Prostate gland (tissue), 2 donors: Measurements from ENCODE around the gene CAMK2D. TPM values are rescaled to one million over a fixed set of nuclear protein-coding genes. Genes with fewer than 3 reads are reported as not detected.

ENCODE experiments used
- DNase-seq: peaks from one replicate; pipeline ENCODE4 v3.0.0-alpha.2; 2019; ENCODE audit warnings: low spot score
- H3K27ac ChIP-seq, 2 donors: fragments of 200-600 bp; sonication (generic); 2 replicates each; pipeline ENCODE4 v1.5.1; 2017 to 2019
- H3K27me3 ChIP-seq: fragments of 200-600 bp; sonication (generic); replicated peaks from 2 replicates; pipeline ENCODE4 v1.5.1; 2019; ENCODE audit not compliant: insufficient read depth
- H3K36me3 ChIP-seq, 2 donors: fragments of 200-600 bp; sonication (generic); 1 replicate in 1 of 2; 2 replicates in 1 of 2; pipeline versions ENCODE4 v1.5.1 to v1.8.1; 2017 to 2019
- H3K4me1 ChIP-seq: fragments of 200-600 bp; sonication (generic); replicated peaks from 2 replicates; pipeline ENCODE4 v1.5.1; 2019
- H3K4me3 ChIP-seq, 2 donors: fragments of 200-600 bp; sonication (generic); 2 replicates each; pipeline ENCODE4 v1.5.1; 2017 to 2019
- H3K9me3 ChIP-seq: fragments of 200-600 bp; sonication (generic); 2 replicates; pipeline ENCODE4 v1.5.1; 2017
- CTCF ChIP-seq, 4 experiments: fragments of 200-600 bp in 2 of 4; fragments of 450-650 bp in 2 of 4; sonication (generic) in 2 of 4; IDR thresholded peaks; 1 replicate in 3 of 4; 2 replicates in 1 of 4; pipeline ENCODE4 v1.5.1; 2016 to 2019; ENCODE audit warnings: antibody characterized with exemption in 4 of 4, mild to moderate bottlenecking in 2 of 4, moderate library complexity in 2 of 4
- POLR2A ChIP-seq: fragments of 450-650 bp; IDR thresholded peaks from one replicate; pipeline ENCODE4 v1.6.1; 2016; ENCODE audit warnings: antibody characterized with exemption, mild to moderate bottlenecking
- POLR2AphosphoS5 ChIP-seq: sonication (generic); formaldehyde crosslinking; IDR thresholded peaks from one replicate; pipeline ENCODE4 v1.6.1; 2017; ENCODE audit warnings: antibody characterized with exemption
- WGBS: methylation state at CpG from one replicate; pipeline ENCODE4 v1.1.5; 2018; 5-methylcytosine and 5-hydroxymethylcytosine counted together
- intact Hi-C: fragments of 100-400 bp; cut with DNase I; formaldehyde crosslinking; loops from one replicate; pipeline ENCODE4 v1.14.2; 2022
- total RNA-seq, 2 donors: library from RNA; depleted of rRNA; stranded (reverse); fragments of >200 nt; gene quantifications; one replicate each; pipeline ENCODE4 v1.1.0, GENCODE V29; 2016

The CAMK2D gene
- total RNA-seq, 2 donors from 2014 or later: 48.7 to 88.8 TPM

GRCh38 chr4:113449410-113449974 is 312.0 kb downstream of the CAMK2D start:
- no peaks in the 10 kb centered on the region for H3K36me3 ChIP-seq
- no peak overlapping the region for H3K4me3 ChIP-seq
- no peaks in the 10 kb centered on the region for H3K27me3 ChIP-seq
- no peaks in the 10 kb centered on the region for H3K4me1 ChIP-seq
- WGBS: 68% methylated on average over 1 of the region's 1 CpG
- H3K9me3 ChIP-seq: no peaks in the 10 kb centered on the region
- no peak overlapping the region for H3K27ac ChIP-seq
- TF ChIP-seq POLR2AphosphoS5 (no peak), POLR2A (no peak), CTCF (IDR thresholded peaks at IDR 0.05) (no peak)
- intact Hi-C loops: loop anchor here (5.0 kb wide), 1 partner anchor 313 kb away; the partner anchor contains the start of gene CAMK2D
- DNase-seq: no peak

- H3K36me3 ChIP-seq: no peaks in the 10 kb centered on the region
- no peaks in the 10 kb centered on the region for H3K9me3 ChIP-seq
- intact Hi-C loops: loop anchor here (5.0 kb wide), 1 partner anchor 315 kb away; the partner anchor contains the start of gene CAMK2D
- H3K27ac ChIP-seq: peak overlapping the region in 1 of 2 donors; percentile 0
- no peak overlapping the region for H3K4me3 ChIP-seq
- no peaks in the 10 kb centered on the region for H3K4me1 ChIP-seq
- no peak for DNase-seq
- TF ChIP-seq CTCF (IDR thresholded peaks at IDR 0.05) (no peak), POLR2AphosphoS5 (peak; percentile 32), POLR2A (no peak)
- H3K27me3 ChIP-seq: no peaks in the 10 kb centered on the region
- 35% methylated on average over 4 of the region's 4 CpGs for WGBS
Measured at GRCh38 chr4:113447769-113448168, 313.8 kb downstream of the CAMK2D start.

GRCh38 chr4:113447061-113447460 is 314.5 kb downstream of the CAMK2D start:
- DNase-seq: no peak
- 96% methylated on average over 3 of the region's 3 CpGs for WGBS
- Histone ChIP-seq H3K27me3 (no peaks in the 10 kb centered on the region), H3K36me3 (no peaks in the 10 kb centered on the region), H3K27ac (no peak overlapping the region), H3K4me3 (no peak overlapping the region), H3K9me3 (no peaks in the 10 kb centered on the region), H3K4me1 (no peaks in the 10 kb centered on the region)
- no peak for TF ChIP-seq CTCF (IDR thresholded peaks at IDR 0.05)
- intact Hi-C loops: loop anchor here (5.0 kb wide), 1 partner anchor 315 kb away; the partner anchor contains the start of gene CAMK2D

GRCh38 chr4:113446019-113446418 is 315.5 kb downstream of the CAMK2D start:
- 47% methylated on average over 4 of the region's 4 CpGs for WGBS
- TF ChIP-seq CTCF (IDR thresholded peaks at IDR 0.05): no peak
- no peak for TF ChIP-seq POLR2A
- TF ChIP-seq POLR2AphosphoS5: no peak
- H3K4me1 ChIP-seq: no peaks in the 10 kb centered on the region
- no peaks in the 10 kb centered on the region for H3K27me3 ChIP-seq
- H3K9me3 ChIP-seq: no peaks in the 10 kb centered on the region
- no peaks in the 10 kb centered on the region for H3K36me3 ChIP-seq
- intact Hi-C loops: loop anchor here (5.0 kb wide), 1 partner anchor 316 kb away; the partner anchor contains the start of gene CAMK2D
- no peak for DNase-seq
- no peak overlapping the region for H3K4me3 ChIP-seq
- no peak overlapping the region for H3K27ac ChIP-seq

- no peak overlapping the region for H3K27ac ChIP-seq
- no peaks in the 10 kb centered on the region for H3K36me3 ChIP-seq
- no peak for TF ChIP-seq CTCF (IDR thresholded peaks at IDR 0.05)
- no peak for TF ChIP-seq POLR2A
- TF ChIP-seq POLR2AphosphoS5: peak; percentile 56
- DNase-seq: no peak
- WGBS: 38% methylated on average over 5 of the region's 5 CpGs
- intact Hi-C loops: loop anchor here (5.0 kb wide), 1 partner anchor 317 kb away; the partner anchor contains the start of gene CAMK2D
- H3K4me3 ChIP-seq: no peak overlapping the region
- no peaks in the 10 kb centered on the region for H3K27me3 ChIP-seq
- no peaks in the 10 kb centered on the region for H3K9me3 ChIP-seq
- no peaks in the 10 kb centered on the region for H3K4me1 ChIP-seq
Measured at GRCh38 chr4:113445286-113445685, 316.3 kb downstream of the CAMK2D start.
